ENCODE results near the gene TPO. TPM values are rescaled to one million over a fixed set of nuclear protein-coding genes. Genes with fewer than 3 reads are reported as not detected.

The TPO gene
- total RNA-seq, 4 donors from 2014 or later: 0.93 to 4.6 (median 1.3) TPM

- no peaks in the 10 kb centered on the region for H3K4me1 ChIP-seq
- H3K27me3 ChIP-seq: no peaks in the 10 kb centered on the region
- WGBS: 83% methylated on average over 11 of the region's 11 CpGs
- H3K36me3 ChIP-seq: no peaks in the 10 kb centered on the region
- no peak for DNase-seq (ENCODE audit: low spot score in 2 of 2)
- no peak for TF ChIP-seq POLR2A (IDR thresholded peaks at IDR 0.05)
- H3K27ac ChIP-seq: no peak overlapping the region
- no peaks in the 10 kb centered on the region for H3K9me3 ChIP-seq
- H3K4me3 ChIP-seq: no peak overlapping the region
These were observed 42.2 kb upstream of the TPO start for GRCh38 chr2:1371082-1371481.

GRCh38 chr2:1373830-1374229 lies 39.4 kb upstream of the TPO start:
- no peak for TF ChIP-seq POLR2A (IDR thresholded peaks at IDR 0.05)
- TF ChIP-seq CTCF (IDR thresholded peaks at IDR 0.05): no peak
- TF ChIP-seq EP300 (IDR thresholded peaks at IDR 0.05): no peak
- TF ChIP-seq POLR2AphosphoS5 (IDR thresholded peaks at IDR 0.05): no peak
- no peaks in the 10 kb centered on the region for H3K4me1 ChIP-seq
- H3K4me3 ChIP-seq: no peak overlapping the region
- 70% methylated on average over 11 of the region's 12 CpGs for WGBS
- no peaks in the 10 kb centered on the region for H3K9me3 ChIP-seq
- peaks cover 4% of the 10 kb centered on the region for H3K27me3 ChIP-seq
- DNase-seq (ENCODE audit: low spot score in 2 of 2): no peak
- H3K27ac ChIP-seq: no peak overlapping the region
- H3K36me3 ChIP-seq: no peaks in the 10 kb centered on the region

- Histone ChIP-seq H3K4me1 (no peaks in the 10 kb centered on the region), H3K9me3 (no peaks in the 10 kb centered on the region), H3K27me3 (peaks cover 4% of the 10 kb centered on the region), H3K36me3 (no peaks in the 10 kb centered on the region), H3K27ac (no peak overlapping the region), H3K4me3 (no peak overlapping the region)
- no peak for DNase-seq (ENCODE audit: low spot score in 2 of 2)
- TF ChIP-seq EP300 (IDR thresholded peaks at IDR 0.05): no peak
- TF ChIP-seq POLR2A (IDR thresholded peaks at IDR 0.05): no peak
- no peak for TF ChIP-seq POLR2AphosphoS5 (IDR thresholded peaks at IDR 0.05)
- WGBS: 76% methylated on average over 11 of the region's 11 CpGs
These were observed 39.0 kb upstream of the TPO start for GRCh38 chr2:1374287-1374686.

GRCh38 chr2:1375794-1376193 lies 37.5 kb upstream of the TPO start:
- 76% methylated on average over 14 of the region's 14 CpGs for WGBS
- Histone ChIP-seq H3K27me3 (peaks cover 4% of the 10 kb centered on the region), H3K4me1 (no peaks in the 10 kb centered on the region), H3K36me3 (no peaks in the 10 kb centered on the region), H3K9me3 (no peaks in the 10 kb centered on the region), H3K27ac (no peak overlapping the region), H3K4me3 (no peak overlapping the region)
- no peak for TF ChIP-seq EP300 (IDR thresholded peaks at IDR 0.05)
- no peak for TF ChIP-seq POLR2AphosphoS5 (IDR thresholded peaks at IDR 0.05)
- TF ChIP-seq POLR2A (IDR thresholded peaks at IDR 0.05): no peak
- TF ChIP-seq CTCF (IDR thresholded peaks at IDR 0.05): no peak
- DNase-seq (ENCODE audit: low spot score in 2 of 2): no peak

- Histone ChIP-seq H3K36me3 (no peaks in the 10 kb centered on the region), H3K9me3 (no peaks in the 10 kb centered on the region), H3K27me3 (peaks cover 4% of the 10 kb centered on the region), H3K4me1 (no peaks in the 10 kb centered on the region), H3K27ac (no peak overlapping the region), H3K4me3 (no peak overlapping the region)
- no peak for TF ChIP-seq CTCF (IDR thresholded peaks at IDR 0.05)
- TF ChIP-seq POLR2AphosphoS5 (IDR thresholded peaks at IDR 0.05): no peak
- DNase-seq (ENCODE audit: low spot score in 2 of 2): no peak
- WGBS: 75% methylated on average over 6 of the region's 6 CpGs
These were observed 35.8 kb upstream of the TPO start for GRCh38 chr2:1377473-1377872.

GRCh38 chr2:1378456-1379150 lies 34.7 kb upstream of the TPO start:
- WGBS: 92% methylated on average over 15 of the region's 17 CpGs
- Histone ChIP-seq H3K27me3 (peaks cover 4% of the 10 kb centered on the region), H3K4me3 (no peak overlapping the region), H3K36me3 (no peaks in the 10 kb centered on the region), H3K4me1 (no peaks in the 10 kb centered on the region), H3K9me3 (no peaks in the 10 kb centered on the region), H3K27ac (no peak overlapping the region)
- no peak for TF ChIP-seq EP300 (IDR thresholded peaks at IDR 0.05)
- TF ChIP-seq POLR2A (IDR thresholded peaks at IDR 0.05): no peak
- no peak for TF ChIP-seq CTCF (IDR thresholded peaks at IDR 0.05)
- no peak for TF ChIP-seq POLR2AphosphoS5 (IDR thresholded peaks at IDR 0.05)
- no peak for DNase-seq (ENCODE audit: low spot score in 2 of 2)

All from suprapubic skin (tissue), 4 donors.